Stomach (tissue), 4 donors: Measurements from ENCODE around the gene CDH12.

Experiments
- CTCF ChIP-seq, 7 experiments: fragments of 450-650 bp in 4 of 7; fragments of 200-600 bp in 3 of 7; sonication (generic) in 3 of 7; IDR thresholded peaks; one replicate each; pipeline ENCODE4 v1.5.1; 2016 to 2019; ENCODE audit warnings: antibody characterized with exemption in 7 of 7, control low read depth in 2 of 7, mild to moderate bottlenecking in 1 of 7
- EP300 ChIP-seq: sonication (generic); formaldehyde crosslinking; IDR thresholded peaks from one replicate; pipeline ENCODE4 v1.6.1; 2017; ENCODE audit warnings: antibody characterized with exemption
- POLR2A ChIP-seq, 4 donors: fragments of 450-650 bp; IDR thresholded peaks; one replicate each; pipeline ENCODE4 v1.6.1; 2016; ENCODE audit warnings: antibody characterized with exemption in 4 of 4, control low read depth in 2 of 4, mild to moderate bottlenecking in 1 of 4, moderate library complexity in 1 of 4
- POLR2AphosphoS5 ChIP-seq, 3 donors: sonication (generic); formaldehyde crosslinking; IDR thresholded peaks; one replicate each; pipeline ENCODE4 v1.6.1; 2016; ENCODE audit warnings: antibody characterized with exemption in 3 of 3

- no peak for TF ChIP-seq CTCF (IDR thresholded peaks at IDR 0.05)
- TF ChIP-seq POLR2A (IDR thresholded peaks at IDR 0.05), result no peak
- TF ChIP-seq POLR2AphosphoS5 (IDR thresholded peaks at IDR 0.05), result no peak
- TF ChIP-seq EP300, result no peak
These were observed 421.3 kb downstream of the CDH12 start for GRCh38 chr5:22431840-22432239.
